GM12874 (cell line): ENCODE data around the gene DENND2C.

Experiments used
- TF ChIP-seq, protein P1 (sequence below): IDR thresholded peaks from 2 replicates; pipeline ENCODE4 v1.5.1; 2011; ENCODE audit warnings: low read depth, mild to moderate bottlenecking, control low read depth, low read length, moderate library complexity; ENCODE audit not compliant: insufficient read depth

Gene DENND2C

DNA sequence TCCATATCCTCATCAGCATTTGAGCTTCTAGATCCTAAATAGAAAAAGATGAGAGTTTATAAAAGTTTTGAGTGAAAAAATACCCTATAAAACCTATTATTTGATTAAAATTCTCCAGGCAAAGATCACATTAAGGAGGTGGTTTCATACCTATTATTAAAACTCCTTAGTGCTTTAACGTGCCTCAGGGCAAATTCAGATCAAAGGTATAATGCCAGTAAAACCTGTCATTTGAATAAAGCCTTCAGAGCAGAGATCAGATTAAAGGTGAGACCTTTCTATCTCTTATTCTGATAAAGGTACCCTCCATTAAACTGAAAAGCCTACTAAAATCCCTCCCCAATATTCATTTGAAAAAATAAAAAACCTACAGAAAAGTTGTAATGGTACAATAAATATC lies 124.5 kb downstream of the DENND2C start:
- TF ChIP-seq, protein P1, sequence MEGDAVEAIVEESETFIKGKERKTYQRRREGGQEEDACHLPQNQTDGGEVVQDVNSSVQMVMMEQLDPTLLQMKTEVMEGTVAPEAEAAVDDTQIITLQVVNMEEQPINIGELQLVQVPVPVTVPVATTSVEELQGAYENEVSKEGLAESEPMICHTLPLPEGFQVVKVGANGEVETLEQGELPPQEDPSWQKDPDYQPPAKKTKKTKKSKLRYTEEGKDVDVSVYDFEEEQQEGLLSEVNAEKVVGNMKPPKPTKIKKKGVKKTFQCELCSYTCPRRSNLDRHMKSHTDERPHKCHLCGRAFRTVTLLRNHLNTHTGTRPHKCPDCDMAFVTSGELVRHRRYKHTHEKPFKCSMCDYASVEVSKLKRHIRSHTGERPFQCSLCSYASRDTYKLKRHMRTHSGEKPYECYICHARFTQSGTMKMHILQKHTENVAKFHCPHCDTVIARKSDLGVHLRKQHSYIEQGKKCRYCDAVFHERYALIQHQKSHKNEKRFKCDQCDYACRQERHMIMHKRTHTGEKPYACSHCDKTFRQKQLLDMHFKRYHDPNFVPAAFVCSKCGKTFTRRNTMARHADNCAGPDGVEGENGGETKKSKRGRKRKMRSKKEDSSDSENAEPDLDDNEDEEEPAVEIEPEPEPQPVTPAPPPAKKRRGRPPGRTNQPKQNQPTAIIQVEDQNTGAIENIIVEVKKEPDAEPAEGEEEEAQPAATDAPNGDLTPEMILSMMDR, result no peak

- TF ChIP-seq, protein P1, result no peak
These were observed 129.0 kb downstream of the DENND2C start for GRCh38 chr1:114540821-114541220.

GRCh38 chr1:114540272-114540671 lies 129.6 kb downstream of the DENND2C start:
- TF ChIP-seq, protein P1, result no peak

DNA sequence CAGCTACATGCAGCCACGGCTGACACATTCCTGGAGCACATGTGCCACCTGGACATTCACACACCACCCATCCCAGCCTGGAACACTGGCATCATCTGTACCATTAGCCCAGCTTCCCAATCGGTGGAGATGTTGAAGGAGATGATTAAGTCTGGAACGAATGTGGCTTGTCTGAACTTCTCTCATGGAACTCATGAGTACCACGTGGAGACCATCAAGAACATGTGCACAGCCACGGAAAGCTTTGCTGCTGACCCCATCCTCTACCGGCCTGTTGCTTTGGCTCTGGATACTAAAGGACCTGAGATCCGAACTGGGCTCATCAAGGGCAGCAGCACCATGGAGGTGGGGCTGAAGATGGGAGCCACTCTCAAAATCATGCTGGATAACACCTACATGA lies 133.8 kb downstream of the DENND2C start:
- TF ChIP-seq, protein P1, result no peak

- TF ChIP-seq, protein P1, result no peak
These were observed 134.4 kb downstream of the DENND2C start for GRCh38 chr1:114535401-114535800.
